ENCODE measurements around the gene ACAN.

DNA sequence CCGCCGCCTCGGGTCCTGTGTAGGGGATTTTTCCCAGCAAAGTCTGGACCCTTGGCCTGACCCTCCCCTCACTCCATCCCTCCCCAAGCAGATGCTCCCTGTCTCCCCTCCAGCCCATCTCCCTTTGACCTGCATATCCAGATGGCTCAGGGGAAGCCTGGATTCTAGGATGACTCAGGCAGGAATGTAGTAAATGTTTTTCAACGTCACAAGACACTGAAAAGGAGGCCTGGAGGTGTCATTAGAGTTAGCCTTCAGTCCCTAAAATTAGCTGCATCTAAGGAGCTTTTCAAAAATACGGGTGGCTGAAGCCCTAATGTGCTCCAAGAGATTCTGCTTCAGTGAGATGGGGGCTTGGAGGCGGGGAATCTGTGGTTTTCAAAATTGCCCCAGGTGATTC lies 7.2 kb downstream of the ACAN start:
- TF ChIP-seq, protein P1, sequence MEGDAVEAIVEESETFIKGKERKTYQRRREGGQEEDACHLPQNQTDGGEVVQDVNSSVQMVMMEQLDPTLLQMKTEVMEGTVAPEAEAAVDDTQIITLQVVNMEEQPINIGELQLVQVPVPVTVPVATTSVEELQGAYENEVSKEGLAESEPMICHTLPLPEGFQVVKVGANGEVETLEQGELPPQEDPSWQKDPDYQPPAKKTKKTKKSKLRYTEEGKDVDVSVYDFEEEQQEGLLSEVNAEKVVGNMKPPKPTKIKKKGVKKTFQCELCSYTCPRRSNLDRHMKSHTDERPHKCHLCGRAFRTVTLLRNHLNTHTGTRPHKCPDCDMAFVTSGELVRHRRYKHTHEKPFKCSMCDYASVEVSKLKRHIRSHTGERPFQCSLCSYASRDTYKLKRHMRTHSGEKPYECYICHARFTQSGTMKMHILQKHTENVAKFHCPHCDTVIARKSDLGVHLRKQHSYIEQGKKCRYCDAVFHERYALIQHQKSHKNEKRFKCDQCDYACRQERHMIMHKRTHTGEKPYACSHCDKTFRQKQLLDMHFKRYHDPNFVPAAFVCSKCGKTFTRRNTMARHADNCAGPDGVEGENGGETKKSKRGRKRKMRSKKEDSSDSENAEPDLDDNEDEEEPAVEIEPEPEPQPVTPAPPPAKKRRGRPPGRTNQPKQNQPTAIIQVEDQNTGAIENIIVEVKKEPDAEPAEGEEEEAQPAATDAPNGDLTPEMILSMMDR (IDR thresholded peaks at IDR 0.05), result no peak
- TF ChIP-seq POLR2A (IDR thresholded peaks at IDR 0.05) (no peak), POLR2AphosphoS5 (IDR thresholded peaks at IDR 0.05) (no peak)

Measured in suprapubic skin (tissue), 4 donors.